ENCODE measurements around the gene DENND6B. TPM values are rescaled to one million over a fixed set of nuclear protein-coding genes. Genes with fewer than 3 reads are reported as not detected.

The DENND6B gene
- total RNA-seq, 4 donors from 2014 or later = 1.5 to 4.0 (median 1.9) TPM

DNA sequence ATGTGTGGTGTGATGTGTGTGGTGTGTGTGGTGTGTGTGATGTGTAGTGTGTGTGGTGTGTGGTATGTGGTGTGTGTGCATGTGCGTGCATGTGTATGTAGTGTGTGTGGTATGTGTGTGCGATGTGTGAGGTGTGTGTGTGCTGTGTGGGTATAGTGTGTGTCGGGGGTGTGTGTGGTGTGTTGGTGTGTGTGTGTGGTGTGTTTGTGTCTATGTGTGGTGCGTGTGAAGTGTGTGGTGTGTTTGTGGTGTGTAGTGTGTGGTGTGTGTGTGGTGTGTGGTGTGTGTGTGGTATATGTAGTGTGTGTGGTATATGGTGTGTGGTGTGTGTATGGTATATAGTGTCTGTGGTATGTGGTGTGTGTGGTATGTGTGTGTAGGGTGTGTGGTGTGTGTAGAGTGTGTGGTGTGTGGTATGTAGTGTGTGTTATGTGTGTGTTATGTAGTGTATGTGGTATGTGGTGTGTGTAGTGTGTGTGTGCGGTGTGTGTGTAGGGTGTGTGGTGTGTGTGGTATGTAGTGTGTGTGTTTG, 11.3 kb upstream of the DENND6B start:
- TF ChIP-seq, protein P1, sequence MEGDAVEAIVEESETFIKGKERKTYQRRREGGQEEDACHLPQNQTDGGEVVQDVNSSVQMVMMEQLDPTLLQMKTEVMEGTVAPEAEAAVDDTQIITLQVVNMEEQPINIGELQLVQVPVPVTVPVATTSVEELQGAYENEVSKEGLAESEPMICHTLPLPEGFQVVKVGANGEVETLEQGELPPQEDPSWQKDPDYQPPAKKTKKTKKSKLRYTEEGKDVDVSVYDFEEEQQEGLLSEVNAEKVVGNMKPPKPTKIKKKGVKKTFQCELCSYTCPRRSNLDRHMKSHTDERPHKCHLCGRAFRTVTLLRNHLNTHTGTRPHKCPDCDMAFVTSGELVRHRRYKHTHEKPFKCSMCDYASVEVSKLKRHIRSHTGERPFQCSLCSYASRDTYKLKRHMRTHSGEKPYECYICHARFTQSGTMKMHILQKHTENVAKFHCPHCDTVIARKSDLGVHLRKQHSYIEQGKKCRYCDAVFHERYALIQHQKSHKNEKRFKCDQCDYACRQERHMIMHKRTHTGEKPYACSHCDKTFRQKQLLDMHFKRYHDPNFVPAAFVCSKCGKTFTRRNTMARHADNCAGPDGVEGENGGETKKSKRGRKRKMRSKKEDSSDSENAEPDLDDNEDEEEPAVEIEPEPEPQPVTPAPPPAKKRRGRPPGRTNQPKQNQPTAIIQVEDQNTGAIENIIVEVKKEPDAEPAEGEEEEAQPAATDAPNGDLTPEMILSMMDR (IDR thresholded peaks at IDR 0.05; ENCODE audit: low read depth) = no peak

DNA sequence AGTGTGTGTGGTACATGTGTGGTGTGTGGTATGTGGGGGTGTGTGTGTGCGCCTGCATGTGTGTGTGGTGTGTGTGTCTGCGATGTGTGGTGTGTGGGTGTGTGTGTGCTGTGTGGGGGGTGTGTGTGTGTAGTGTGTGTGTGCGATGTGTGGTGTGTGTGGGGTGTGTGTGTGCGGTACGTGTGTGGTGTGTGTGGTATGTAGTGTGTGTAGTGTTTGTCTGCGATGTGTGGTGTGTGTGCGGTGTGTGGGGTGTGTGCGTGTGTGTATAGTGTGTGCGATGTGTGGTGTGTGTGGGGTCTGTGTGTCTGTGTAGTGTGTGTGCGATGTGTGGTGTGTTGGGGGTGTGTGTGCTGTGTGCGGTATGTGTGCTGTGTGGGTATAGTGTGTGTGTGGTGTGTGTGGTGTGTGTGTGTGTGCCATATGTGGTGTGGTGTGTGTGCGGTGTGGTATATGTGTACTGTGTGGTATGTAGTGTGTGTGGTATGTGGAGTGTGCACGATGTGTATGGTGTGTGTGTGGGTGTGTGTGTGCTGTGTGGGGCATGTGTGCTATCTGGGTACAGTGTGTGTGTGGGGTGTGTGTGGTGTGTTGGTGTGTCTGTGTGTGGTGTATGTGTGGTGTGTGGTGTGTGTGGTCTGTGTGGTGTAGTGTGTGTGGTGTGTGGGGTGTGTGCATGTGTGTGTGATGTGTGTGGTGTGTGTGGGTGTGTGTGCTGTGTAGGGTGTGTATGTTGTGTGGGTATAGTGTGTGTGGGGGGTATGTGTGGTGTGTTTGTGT, 10.6 kb upstream of the DENND6B start:
- TF ChIP-seq, protein P1 (IDR thresholded peaks at IDR 0.05; ENCODE audit: low read depth) = no peak

DNA sequence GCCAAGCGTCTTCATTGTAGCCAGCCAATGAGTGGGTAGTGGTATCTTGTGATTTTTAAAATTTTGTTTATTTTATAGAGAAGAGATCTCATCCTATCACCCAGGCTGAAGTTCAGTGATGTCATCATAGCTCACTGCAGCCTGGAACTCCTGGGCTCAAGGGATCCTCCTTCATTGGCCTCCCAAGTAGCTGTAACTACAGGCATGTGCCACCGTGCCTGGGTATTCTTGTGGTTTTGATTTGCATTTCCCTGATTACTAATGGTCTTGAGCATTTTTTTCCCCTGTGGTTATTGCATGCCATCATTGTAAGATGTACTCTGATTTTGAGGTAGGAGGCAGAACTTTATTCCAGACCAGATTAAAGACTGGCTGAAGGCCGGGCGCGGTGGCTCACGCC, 2.4 kb upstream of the DENND6B start:
- TF ChIP-seq, protein P1 (IDR thresholded peaks at IDR 0.05; ENCODE audit: low read depth) = no peak

DNA sequence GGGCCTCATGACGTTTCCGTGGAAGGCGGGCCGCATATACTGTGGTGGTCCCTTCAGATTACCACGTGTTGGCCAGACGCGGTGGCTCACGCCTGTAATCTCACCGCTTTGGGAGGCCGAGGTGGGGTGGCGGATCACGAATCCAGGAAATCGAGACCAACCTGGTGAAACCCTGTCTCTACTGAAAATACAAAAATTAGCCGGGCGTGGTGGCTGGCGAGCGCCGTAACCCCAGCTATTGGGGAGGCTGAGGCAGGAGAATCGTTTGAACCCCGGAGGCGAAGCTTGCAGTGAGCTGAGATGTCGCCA, 853 bp upstream of the DENND6B start:
- TF ChIP-seq, protein P1 (IDR thresholded peaks at IDR 0.05; ENCODE audit: low read depth) = no peak

DNA sequence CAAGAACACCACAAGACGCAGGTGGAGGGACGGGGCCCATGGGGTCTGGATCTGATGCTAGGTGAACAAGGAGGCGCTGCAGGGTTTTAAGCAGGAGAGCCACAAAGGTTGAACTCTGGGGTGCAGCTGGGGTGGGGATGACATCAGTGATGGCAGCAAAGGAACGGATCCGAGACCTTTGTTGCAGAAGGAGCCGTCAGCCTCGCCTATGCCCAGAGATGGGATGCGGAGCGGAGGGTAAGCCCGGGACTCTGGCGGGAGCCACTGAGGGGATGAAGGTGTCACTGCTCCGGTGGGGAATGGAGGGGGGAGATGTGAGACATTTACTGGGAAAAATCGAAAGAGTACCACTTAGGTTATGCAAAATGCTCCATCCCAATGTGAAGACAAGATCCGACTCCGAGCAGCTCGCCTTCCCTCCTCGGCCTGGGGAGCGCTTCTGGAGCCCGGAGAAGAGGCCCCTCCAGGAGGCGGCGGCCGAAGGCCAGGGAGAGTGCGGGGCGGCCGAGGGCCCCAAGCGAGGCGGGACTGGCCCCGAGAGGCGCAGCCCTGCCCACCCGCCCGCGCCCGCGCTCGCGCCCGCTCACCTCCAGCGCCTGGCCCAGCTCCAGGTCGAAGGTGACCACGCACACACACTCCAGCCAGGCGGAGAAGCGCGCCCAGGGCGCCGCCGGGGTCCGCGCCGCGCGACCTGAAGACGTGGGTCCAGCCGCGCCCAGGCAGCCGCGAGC, 422 bp downstream of the DENND6B start:
- TF ChIP-seq, protein P1 (IDR thresholded peaks at IDR 0.05; ENCODE audit: low read depth) = no peak

DNA sequence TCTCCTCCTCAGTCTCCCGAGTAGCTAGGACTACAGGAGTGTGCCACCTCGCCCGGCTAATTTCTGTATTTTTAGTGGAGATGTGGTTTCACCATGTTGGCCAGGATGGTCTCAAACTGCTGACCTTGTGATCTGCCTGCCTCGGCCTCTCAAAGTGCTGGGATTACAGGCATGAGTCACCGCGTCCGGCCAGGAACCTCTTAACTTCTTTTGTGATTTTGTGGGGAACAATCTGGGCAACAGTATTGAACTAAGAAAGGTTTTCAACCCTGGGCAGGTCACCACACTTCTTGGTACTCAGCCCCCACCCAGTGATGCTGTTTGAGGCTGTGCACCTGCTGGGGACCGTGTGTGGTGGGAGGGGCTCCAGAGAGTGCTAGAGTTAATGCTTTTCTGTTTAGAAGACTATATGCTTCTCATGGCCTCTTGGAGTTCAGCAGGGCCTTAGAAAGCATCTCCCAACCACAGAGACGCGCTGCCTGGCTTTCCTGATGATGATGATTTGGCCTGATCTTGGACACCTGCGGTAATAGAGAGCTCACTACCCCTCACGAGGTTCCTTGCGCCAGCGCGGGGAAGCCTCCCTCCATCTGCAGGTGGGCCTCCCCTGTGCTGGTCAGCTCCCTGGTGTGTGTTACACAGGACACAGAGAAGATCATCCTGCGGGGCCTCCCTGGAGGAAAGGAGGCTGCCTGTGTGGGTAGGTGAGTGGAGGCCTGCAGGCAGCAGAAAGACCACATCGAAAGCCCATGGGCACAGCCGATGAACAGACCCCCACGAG, 1.2 kb downstream of the DENND6B start:
- TF ChIP-seq, protein P1 (IDR thresholded peaks at IDR 0.05; ENCODE audit: low read depth) = no peak

DNA sequence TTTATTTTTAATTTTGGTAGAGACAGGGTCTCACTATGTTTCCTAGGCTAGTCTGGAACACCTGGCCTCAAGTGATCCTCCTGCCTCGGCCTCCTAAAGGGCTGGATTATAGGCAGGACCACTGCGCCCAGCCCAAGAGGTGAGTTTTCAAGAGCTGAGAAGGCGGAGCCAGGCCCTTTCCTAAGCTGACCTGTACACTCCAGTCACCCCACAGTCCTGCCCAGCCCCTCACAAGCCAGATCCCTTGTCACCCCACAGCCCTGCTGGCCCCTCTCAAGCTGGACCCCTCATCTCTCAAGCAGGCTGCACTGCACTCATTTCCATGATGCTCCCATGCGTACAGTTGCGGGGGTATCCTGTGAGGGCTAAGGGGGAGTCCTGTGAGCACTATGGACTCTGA, 2.9 kb downstream of the DENND6B start:
- TF ChIP-seq, protein P1 (IDR thresholded peaks at IDR 0.05; ENCODE audit: low read depth) = no peak

Data from subcutaneous adipose tissue (tissue), 4 donors.